ENCODE results near the gene KCNK7.

The KCNK7 gene

DNA sequence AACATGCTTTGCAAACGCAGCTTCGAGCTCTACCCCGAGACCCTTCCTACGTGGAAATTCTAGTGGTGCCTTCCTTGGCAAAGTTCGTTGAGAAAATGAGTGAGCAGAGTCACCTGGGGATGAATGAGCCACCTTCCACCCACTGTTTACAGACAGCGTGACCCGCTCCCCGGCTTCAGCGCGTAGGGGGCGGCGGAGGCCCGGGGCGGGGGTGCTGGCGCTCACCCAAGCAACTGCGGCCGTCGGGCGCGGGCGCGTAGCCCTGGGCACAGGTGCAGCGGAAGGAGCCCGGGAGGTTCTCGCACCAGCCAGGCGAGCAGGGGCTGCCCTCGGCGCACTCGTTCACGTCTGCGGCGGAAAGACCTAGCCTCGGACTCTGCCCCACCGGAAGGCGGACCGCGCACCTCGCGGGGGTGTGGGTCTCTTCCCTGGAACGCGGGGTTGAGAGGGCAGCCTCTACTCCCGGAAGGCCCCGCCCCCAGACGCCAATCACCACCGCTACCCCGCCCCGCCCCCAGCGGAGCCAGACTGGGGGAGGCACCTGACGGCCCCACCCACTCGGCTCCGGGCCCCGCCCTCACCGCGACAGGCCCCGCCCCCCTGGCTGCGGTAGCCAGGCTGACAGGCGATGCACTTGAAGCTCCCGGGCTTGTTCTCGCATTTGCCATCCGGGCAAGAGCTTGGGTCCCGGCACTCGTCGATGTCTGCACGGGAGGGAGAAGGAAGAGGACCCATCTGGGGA, 49.2 kb downstream of the KCNK7 start:
- no peak for DNase-seq (ENCODE audit: low read depth, low spot score)
- CTCF ChIA-PET = interaction anchor here (2.8 to 8.9 kb wide), 2 partner anchors 10 to 20 kb away, joined by 10 to 207 read pairs; partner anchors contain the start of genes FAM89B, LTBP3 and ZNRD2
- POLR2A ChIA-PET = no interaction called here

DNA sequence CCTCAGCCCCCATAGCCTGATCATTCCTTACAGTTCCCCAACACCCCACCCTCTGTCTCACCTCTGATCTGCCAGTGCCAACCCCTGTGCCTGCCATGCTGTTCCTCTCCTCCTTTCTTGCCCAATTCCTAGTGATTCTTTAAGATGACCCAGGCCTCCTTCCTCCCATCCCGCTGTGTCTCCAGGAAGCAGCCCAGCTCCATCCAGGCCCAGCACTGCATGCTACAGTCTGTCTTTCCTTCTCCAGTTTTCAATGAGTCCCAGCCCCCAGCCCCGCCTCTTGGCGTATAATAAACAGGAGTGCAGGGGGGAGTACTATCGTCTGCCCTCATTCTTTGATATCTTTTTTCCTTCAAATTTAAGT, 49.8 kb downstream of the KCNK7 start:
- no peak for DNase-seq (ENCODE audit: low read depth, low spot score)
- POLR2A ChIA-PET = no interaction called here
- CTCF ChIA-PET = interaction anchor here (2.8 to 8.9 kb wide), 2 partner anchors 11 to 20 kb away, joined by 10 to 207 read pairs; partner anchors contain the start of genes FAM89B, LTBP3 and ZNRD2
- H3K4me3 ChIP-seq (ENCODE audit: low read depth, low read length) = no peak overlapping the region
- TF ChIP-seq, protein P1, sequence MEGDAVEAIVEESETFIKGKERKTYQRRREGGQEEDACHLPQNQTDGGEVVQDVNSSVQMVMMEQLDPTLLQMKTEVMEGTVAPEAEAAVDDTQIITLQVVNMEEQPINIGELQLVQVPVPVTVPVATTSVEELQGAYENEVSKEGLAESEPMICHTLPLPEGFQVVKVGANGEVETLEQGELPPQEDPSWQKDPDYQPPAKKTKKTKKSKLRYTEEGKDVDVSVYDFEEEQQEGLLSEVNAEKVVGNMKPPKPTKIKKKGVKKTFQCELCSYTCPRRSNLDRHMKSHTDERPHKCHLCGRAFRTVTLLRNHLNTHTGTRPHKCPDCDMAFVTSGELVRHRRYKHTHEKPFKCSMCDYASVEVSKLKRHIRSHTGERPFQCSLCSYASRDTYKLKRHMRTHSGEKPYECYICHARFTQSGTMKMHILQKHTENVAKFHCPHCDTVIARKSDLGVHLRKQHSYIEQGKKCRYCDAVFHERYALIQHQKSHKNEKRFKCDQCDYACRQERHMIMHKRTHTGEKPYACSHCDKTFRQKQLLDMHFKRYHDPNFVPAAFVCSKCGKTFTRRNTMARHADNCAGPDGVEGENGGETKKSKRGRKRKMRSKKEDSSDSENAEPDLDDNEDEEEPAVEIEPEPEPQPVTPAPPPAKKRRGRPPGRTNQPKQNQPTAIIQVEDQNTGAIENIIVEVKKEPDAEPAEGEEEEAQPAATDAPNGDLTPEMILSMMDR (IDR thresholded peaks at IDR 0.05; ENCODE audit: insufficient read depth, low read length, missing control alignments) = no peak

More for the DNA sequence above, 49.2 kb downstream of the KCNK7 start:
- TF ChIP-seq, protein P1 (IDR thresholded peaks at IDR 0.05; ENCODE audit: insufficient read depth, low read length, missing control alignments) = no peak
- no peak overlapping the region for H3K4me3 ChIP-seq (ENCODE audit: low read depth, low read length)
